Effector memory CD8-positive, alpha-beta T cell (primary cell): ENCODE data around the gene CSRNP2.
A peak's percentile ranks its signal among the peaks of the same experiment; 100 is the strongest.

Source experiments
- ATAC-seq: fragments of 150-1000 bp; cut with Tn5 transposase; replicated peaks from 2 replicates; pipeline ENCODE4 v1.10.0; 2021; ENCODE audit warnings: mild to moderate bottlenecking, moderate library complexity
- DNase-seq, 3 experiments: peaks; one replicate each; pipeline ENCODE4 v3.0.0; 2021
- H3K27ac Mint-ChIP-seq, 2 donors: one replicate each; pipeline ENCODE4 v1.8.0; 2022; ENCODE audit warnings: mild to moderate bottlenecking in 2 of 2, mixed read lengths in 2 of 2, moderate library complexity in 2 of 2
- H3K27me3 Mint-ChIP-seq, 2 donors: one replicate each; pipeline ENCODE4 v1.8.0; 2022; ENCODE audit warnings: mixed read lengths in 2 of 2
- H3K36me3 Mint-ChIP-seq: one replicate; pipeline ENCODE4 v1.8.0; 2022; ENCODE audit warnings: mild to moderate bottlenecking, moderate library complexity, mixed read lengths; ENCODE audit not compliant: insufficient read depth
- H3K4me1 Mint-ChIP-seq, 2 donors: one replicate each; pipeline ENCODE4 v1.8.0; 2022; ENCODE audit warnings: low read depth in 2 of 2, mixed read lengths in 2 of 2
- H3K4me3 Mint-ChIP-seq, 2 donors: one replicate each; pipeline ENCODE4 v1.8.0; 2022; ENCODE audit warnings: mild to moderate bottlenecking in 2 of 2, mixed read lengths in 2 of 2, moderate library complexity in 2 of 2
- H3K9me3 Mint-ChIP-seq, 2 donors: one replicate each; pipeline ENCODE4 v1.8.0; 2022; ENCODE audit warnings: mixed read lengths in 2 of 2
- total RNA-seq, 9 experiments: gene quantifications; one replicate each; lab custom pipeline; 2026; lab: John Stamatoyannopoulos, UW

The CSRNP2 gene, protein sequence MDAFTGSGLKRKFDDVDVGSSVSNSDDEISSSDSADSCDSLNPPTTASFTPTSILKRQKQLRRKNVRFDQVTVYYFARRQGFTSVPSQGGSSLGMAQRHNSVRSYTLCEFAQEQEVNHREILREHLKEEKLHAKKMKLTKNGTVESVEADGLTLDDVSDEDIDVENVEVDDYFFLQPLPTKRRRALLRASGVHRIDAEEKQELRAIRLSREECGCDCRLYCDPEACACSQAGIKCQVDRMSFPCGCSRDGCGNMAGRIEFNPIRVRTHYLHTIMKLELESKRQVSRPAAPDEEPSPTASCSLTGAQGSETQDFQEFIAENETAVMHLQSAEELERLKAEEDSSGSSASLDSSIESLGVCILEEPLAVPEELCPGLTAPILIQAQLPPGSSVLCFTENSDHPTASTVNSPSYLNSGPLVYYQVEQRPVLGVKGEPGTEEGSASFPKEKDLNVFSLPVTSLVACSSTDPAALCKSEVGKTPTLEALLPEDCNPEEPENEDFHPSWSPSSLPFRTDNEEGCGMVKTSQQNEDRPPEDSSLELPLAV
- 12.8 to 48.2 (median 38.9) reads per million in 9 experiments for total RNA-seq

DNA sequence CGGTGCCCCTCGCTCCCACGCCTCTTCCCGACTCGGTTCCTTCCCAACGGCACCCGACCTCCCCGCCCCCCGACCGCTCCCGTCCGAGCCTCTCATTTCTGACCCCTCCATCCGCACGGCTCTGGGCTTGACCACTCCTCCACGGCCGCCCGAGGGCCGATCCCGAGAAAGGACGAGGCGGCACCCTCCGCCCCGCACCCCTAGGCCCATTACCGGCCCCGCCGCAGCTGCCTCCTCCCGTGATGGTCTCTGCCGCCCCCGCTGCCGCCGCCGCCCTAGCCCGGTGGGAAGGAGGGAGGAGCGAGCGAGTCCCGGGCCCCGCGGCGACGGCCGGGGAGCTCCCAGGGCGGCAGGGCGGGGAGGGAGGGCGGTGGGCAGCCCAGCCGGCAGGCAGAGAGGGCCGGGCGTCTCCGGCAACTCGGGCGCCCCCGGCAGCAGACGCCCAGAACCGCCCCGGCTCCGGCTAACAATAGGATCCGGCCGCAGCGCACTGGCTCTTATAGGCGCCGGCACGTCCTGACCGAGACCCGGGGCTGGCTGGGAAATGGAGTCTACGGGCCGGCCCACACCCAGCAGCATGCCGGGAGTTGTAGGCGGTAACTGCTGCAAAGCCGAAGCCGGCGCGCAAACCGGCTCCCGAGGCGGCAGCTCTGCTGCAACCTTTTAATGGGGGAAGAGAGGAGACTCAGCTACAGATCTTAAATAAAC lies at the start of gene CSRNP2:
TSS of gene CSRNP2 (minus strand) at position 471 of the 708 bp plus-strand sequence. CDS start 7,035 bp downstream, outside the sequence.
- no peaks in the 10 kb centered on the region for H3K27me3 Mint-ChIP-seq
- H3K4me1 Mint-ChIP-seq: peaks cover 18 to 36% of the 10 kb centered on the region in 2 donors
- peak within 1 kb of the TSS; percentile 98 to 99 for H3K4me3 Mint-ChIP-seq
- peak within 1 kb of the TSS; percentile 96 to 98 for H3K27ac Mint-ChIP-seq
- peaks cover 22% of the 10 kb centered on the region for H3K36me3 Mint-ChIP-seq
- ATAC-seq (peak; percentile 99), DNase-seq (peak; percentile 94 to 96 (median 95))
- H3K9me3 Mint-ChIP-seq: no peaks in the 10 kb centered on the region

- peaks cover 0 to 5% of the 10 kb centered on the region in 2 donors for H3K4me1 Mint-ChIP-seq
- H3K9me3 Mint-ChIP-seq: no peaks in the 10 kb centered on the region
- ATAC-seq (no peak), DNase-seq (no peak)
- no peak overlapping the region for H3K4me3 Mint-ChIP-seq
- peak overlapping the region in 1 of 2 donors; percentile 49 for H3K27ac Mint-ChIP-seq
- peaks cover 11% of the 10 kb centered on the region for H3K36me3 Mint-ChIP-seq
- H3K27me3 Mint-ChIP-seq: no peaks in the 10 kb centered on the region
Measured at GRCh38 chr12:51132693-51133092, 49.3 kb upstream of the CSRNP2 start.

GRCh38 chr12:51131745-51132521 lies 48.5 kb upstream of the CSRNP2 start:
- peaks cover 2 to 5% of the 10 kb centered on the region in 2 donors for H3K4me1 Mint-ChIP-seq
- H3K4me3 Mint-ChIP-seq: no peak overlapping the region
- peak overlapping the region in 1 of 2 donors; percentile 3 for H3K27ac Mint-ChIP-seq
- no peaks in the 10 kb centered on the region for H3K27me3 Mint-ChIP-seq
- no peak for DNase-seq
- ATAC-seq: no peak
- peaks cover 11% of the 10 kb centered on the region for H3K36me3 Mint-ChIP-seq
- no peaks in the 10 kb centered on the region for H3K9me3 Mint-ChIP-seq

- H3K36me3 Mint-ChIP-seq: peaks cover 14% of the 10 kb centered on the region
- peaks cover 3 to 5% of the 10 kb centered on the region in 2 donors for H3K4me1 Mint-ChIP-seq
- no peaks in the 10 kb centered on the region for H3K9me3 Mint-ChIP-seq
- H3K4me3 Mint-ChIP-seq: no peak overlapping the region
- no peak for ATAC-seq
- peak overlapping the region in 1 of 2 donors; percentile 67 for H3K27ac Mint-ChIP-seq
- H3K27me3 Mint-ChIP-seq: no peaks in the 10 kb centered on the region
- no peak for DNase-seq
Measured at GRCh38 chr12:51128919-51129318, 45.5 kb upstream of the CSRNP2 start.

DNA sequence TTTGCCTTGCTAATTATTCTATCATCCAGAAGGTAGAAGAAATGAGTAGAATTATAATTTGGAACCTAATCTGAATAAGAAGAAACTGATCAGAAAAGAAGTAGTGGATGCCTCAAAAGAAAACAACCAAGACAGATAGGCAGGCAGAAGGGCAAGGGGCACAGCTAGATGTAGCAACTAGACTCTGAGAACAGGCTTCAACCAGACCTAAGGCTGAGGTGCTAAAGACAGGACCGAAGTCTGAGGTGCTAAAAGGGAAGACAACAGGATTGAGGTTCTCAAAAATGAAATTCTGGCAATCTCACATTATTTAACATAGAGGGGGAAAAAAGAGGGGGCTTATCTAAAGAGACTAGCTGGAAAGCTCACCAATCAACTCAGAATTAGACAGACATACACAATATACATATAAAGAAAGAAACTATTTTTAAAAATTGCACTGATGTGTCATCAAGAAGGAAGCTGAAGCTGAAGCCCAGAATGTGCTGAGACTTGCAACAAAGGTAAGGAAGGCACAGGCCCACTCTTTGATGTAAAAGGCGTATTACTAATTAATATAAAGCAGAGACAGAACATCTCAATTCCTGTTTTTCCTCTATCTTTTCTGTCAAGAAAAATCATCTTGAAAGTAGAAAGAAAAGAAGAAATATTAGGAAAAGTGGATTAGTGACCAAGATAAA lies 43.8 kb upstream of the CSRNP2 start:
- Mint-ChIP-seq H3K27ac (no peak overlapping the region), H3K9me3 (no peaks in the 10 kb centered on the region), H3K27me3 (no peaks in the 10 kb centered on the region), H3K36me3 (peaks cover 11% of the 10 kb centered on the region), H3K4me3 (no peak overlapping the region), H3K4me1 (peaks cover 3 to 5% of the 10 kb centered on the region in 2 donors)
- DNase-seq: no peak
- no peak for ATAC-seq

- Mint-ChIP-seq H3K36me3 (peaks cover 11% of the 10 kb centered on the region), H3K27ac (no peak overlapping the region), H3K4me1 (peaks cover 3 to 5% of the 10 kb centered on the region in 2 donors), H3K9me3 (no peaks in the 10 kb centered on the region), H3K27me3 (no peaks in the 10 kb centered on the region), H3K4me3 (no peak overlapping the region)
- DNase-seq: no peak
- ATAC-seq: no peak
Measured at GRCh38 chr12:51126297-51126696, 42.9 kb upstream of the CSRNP2 start.

GRCh38 chr12:51124504-51124903 lies 41.1 kb upstream of the CSRNP2 start:
- peaks cover 3% of the 10 kb centered on the region in 2 donors for H3K4me1 Mint-ChIP-seq
- H3K27ac Mint-ChIP-seq: peak overlapping the region in 1 of 2 donors; percentile 4
- ATAC-seq (no peak), DNase-seq (no peak)
- no peak overlapping the region for H3K4me3 Mint-ChIP-seq
- H3K9me3 Mint-ChIP-seq: no peaks in the 10 kb centered on the region
- no peaks in the 10 kb centered on the region for H3K27me3 Mint-ChIP-seq
- peaks cover 3% of the 10 kb centered on the region for H3K36me3 Mint-ChIP-seq

DNA sequence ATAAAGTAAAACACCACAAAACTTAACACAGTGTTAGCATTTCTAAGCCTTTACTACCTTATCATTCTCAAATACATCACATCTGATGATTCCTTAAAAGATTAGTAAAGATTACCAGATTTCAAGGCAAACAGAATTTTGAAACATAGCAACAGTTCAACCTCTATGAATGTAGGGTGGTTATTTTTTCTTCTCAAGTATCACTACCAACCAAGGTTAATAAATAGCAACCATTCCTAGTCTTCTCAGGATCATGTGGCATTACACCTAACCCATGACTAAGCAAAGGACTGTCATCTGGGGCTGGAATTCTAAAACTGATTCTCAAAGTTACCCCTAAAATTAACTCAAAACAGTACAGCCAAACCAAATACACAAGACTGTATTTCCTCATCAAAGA lies 39.4 kb upstream of the CSRNP2 start:
- peaks cover 3% of the 10 kb centered on the region for H3K36me3 Mint-ChIP-seq
- no peaks in the 10 kb centered on the region for H3K27me3 Mint-ChIP-seq
- no peak overlapping the region for H3K4me3 Mint-ChIP-seq
- DNase-seq (no peak), ATAC-seq (no peak)
- H3K27ac Mint-ChIP-seq: peak overlapping the region in 1 of 2 donors; percentile 23
- no peaks in the 10 kb centered on the region for H3K9me3 Mint-ChIP-seq
- H3K4me1 Mint-ChIP-seq: peaks cover 0 to 3% of the 10 kb centered on the region in 2 donors

- Mint-ChIP-seq H3K4me1 (no peaks in the 10 kb centered on the region), H3K27me3 (no peaks in the 10 kb centered on the region), H3K36me3 (peaks cover 21% of the 10 kb centered on the region), H3K4me3 (no peak overlapping the region), H3K27ac (no peak overlapping the region), H3K9me3 (no peaks in the 10 kb centered on the region)
- DNase-seq (no peak), ATAC-seq (no peak)
Measured at GRCh38 chr12:51118706-51119105, 35.3 kb upstream of the CSRNP2 start.

- ATAC-seq (no peak), DNase-seq (no peak)
- Mint-ChIP-seq H3K9me3 (no peaks in the 10 kb centered on the region), H3K36me3 (peaks cover 51% of the 10 kb centered on the region), H3K4me1 (peaks cover 0 to 3% of the 10 kb centered on the region in 2 donors), H3K4me3 (no peak overlapping the region), H3K27me3 (no peaks in the 10 kb centered on the region), H3K27ac (no peak overlapping the region)
Measured at GRCh38 chr12:51115533-51115932, 32.1 kb upstream of the CSRNP2 start.

DNA sequence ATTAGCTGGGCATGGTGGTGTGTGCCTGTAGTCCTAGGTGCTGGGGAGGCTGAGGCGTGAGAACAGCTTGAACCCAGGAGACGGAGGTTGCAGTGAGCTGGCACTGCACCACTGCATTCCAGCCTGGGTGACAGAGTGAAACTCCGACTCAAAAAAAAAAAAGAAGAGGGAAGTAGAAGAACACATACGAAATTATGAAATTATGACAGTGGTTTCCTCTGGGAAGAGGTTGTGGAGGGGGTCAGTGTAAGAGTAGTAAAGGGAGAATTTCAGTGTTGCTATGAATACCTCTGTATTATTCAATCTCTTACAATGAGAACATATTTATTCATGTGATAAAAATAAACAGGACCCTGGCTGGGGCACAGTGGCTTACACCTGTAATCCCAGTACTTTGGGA lies 24.7 kb upstream of the CSRNP2 start:
- no peak for DNase-seq
- Mint-ChIP-seq H3K27me3 (no peaks in the 10 kb centered on the region), H3K9me3 (no peaks in the 10 kb centered on the region), H3K4me3 (no peak overlapping the region), H3K4me1 (no peaks in the 10 kb centered on the region), H3K27ac (peak overlapping the region in 1 of 2 donors; percentile 16), H3K36me3 (peaks cover 91% of the 10 kb centered on the region)
- no peak for ATAC-seq

DNA sequence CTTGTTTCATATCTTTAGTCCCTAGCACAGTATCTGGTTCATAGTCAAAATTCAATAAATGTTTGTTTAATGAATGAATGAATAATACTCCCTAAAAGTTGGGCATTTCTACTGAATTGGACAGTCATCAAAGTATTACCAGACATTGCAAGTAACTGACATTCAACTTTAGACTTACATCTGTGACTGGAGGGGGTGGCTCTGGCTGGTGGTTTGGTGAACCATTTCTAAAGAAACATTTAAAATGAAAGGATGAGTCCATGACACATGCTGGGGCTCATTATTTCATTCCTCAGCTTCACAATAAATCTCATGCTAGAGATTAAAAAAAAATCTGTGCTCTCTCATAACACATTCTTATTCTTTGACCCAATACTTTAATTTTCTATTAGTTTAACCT lies 20.6 kb upstream of the CSRNP2 start:
- Mint-ChIP-seq H3K27me3 (no peaks in the 10 kb centered on the region), H3K36me3 (peaks cover 81% of the 10 kb centered on the region), H3K4me3 (no peak overlapping the region), H3K4me1 (no peaks in the 10 kb centered on the region), H3K9me3 (no peaks in the 10 kb centered on the region), H3K27ac (peak overlapping the region in 1 of 2 donors; percentile 15)
- no peak for ATAC-seq
- no peak for DNase-seq
